ENCODE data around the gene RDH14.

RDH14 gene

GRCh38 chr2:18558458-18558857 is 2.0 kb downstream of the RDH14 start (continued):
- TF ChIP-seq ZNF280C (tag by site-specific recombination; IDR thresholded peaks at IDR 0.05) (no peak), ZNF513 (tag by site-specific recombination; IDR thresholded peaks at IDR 0.05) (no peak), ZFP3 (tag by site-specific recombination; IDR thresholded peaks at IDR 0.05; ENCODE audit: low read depth) (no peak), SP7 (tag by site-specific recombination; IDR thresholded peaks at IDR 0.05) (no peak)

GRCh38 chr2:18557121-18557520 is 3.3 kb downstream of the RDH14 start:
- no peak overlapping the region for H3K4me3 ChIP-seq (ENCODE audit: low read depth, low read length)
- CTCF ChIA-PET, result no interaction called here
- POLR2A ChIA-PET, result no interaction called here
- TF ChIP-seq GLIS2 (tag by site-specific recombination; IDR thresholded peaks at IDR 0.05) (no peak), ZNF600 (tag by site-specific recombination; IDR thresholded peaks at IDR 0.05) (no peak), ZNF776 (tag by site-specific recombination; IDR thresholded peaks at IDR 0.05; ENCODE audit: borderline replicate concordance) (no peak), ZNF10 (tag by site-specific recombination; IDR thresholded peaks at IDR 0.05) (no peak), ZNF114 (tag by site-specific recombination; IDR thresholded peaks at IDR 0.05) (no peak), ZFP41 (tag by site-specific recombination; IDR thresholded peaks at IDR 0.05; ENCODE audit: borderline replicate concordance) (no peak), ZNF639 (tag by site-specific recombination; IDR thresholded peaks at IDR 0.05) (no peak), PRDM6 (tag by site-specific recombination; IDR thresholded peaks at IDR 0.05) (no peak), ZNF148 (tag by site-specific recombination; IDR thresholded peaks at IDR 0.05; ENCODE audit: borderline replicate concordance) (no peak), ZNF175 (tag by site-specific recombination; IDR thresholded peaks at IDR 0.05) (no peak), ZNF518A (tag by site-specific recombination; conservative IDR thresholded peaks at IDR 0.05; ENCODE audit: low read depth) (no peak), ZNF768 (tag by site-specific recombination; IDR thresholded peaks at IDR 0.05) (no peak), OSR2 (tag by site-specific recombination; IDR thresholded peaks at IDR 0.05) (no peak), TSHZ1 (tag by site-specific recombination; IDR thresholded peaks at IDR 0.05; ENCODE audit: borderline replicate concordance) (no peak)

More at GRCh38 chr2:18557121-18557520, 3.3 kb downstream of the RDH14 start:
- no peak overlapping the region for H3K27ac ChIP-seq (ENCODE audit: extremely low read depth, low read depth, low read length)
- H3K4me1 ChIP-seq (ENCODE audit: control insufficient read depth, insufficient read depth, low read length), result peaks cover 6% of the 10 kb centered on the region; the same call in 1 of the 2 replicates
- H3K9me3 ChIP-seq (ENCODE audit: control insufficient read depth, insufficient read depth, low read depth, low read length), result no peaks in the 10 kb centered on the region
- peaks cover 8 to 26% of the 10 kb centered on the region in 2 experiments; a peak in 2 of 3 replicates for H3K36me3 ChIP-seq (ENCODE audit: control insufficient read depth in 2 of 2, insufficient read depth in 1 of 2, low read length in 2 of 2)

Data from HEK293 (cell line).